ENCODE measurements around the gene KCNK5. TPM values are rescaled to one million over a fixed set of nuclear protein-coding genes. Genes with fewer than 3 reads are reported as not detected.
A peak's percentile ranks its signal among the peaks of the same experiment; 100 is the strongest.

The KCNK5 gene
- polyA plus RNA-seq, 2 of the 4 experiments (the other 2 are of a cell fraction), result 1.5 to 2.3 TPM

GRCh38 chr6:39189131-39189530 is 40.1 kb downstream of the KCNK5 start:
- CTCF ChIA-PET, result interaction anchor here (1.6 to 4.4 kb wide), 3 partner anchors 17 to 114 kb away, joined by 3 to 15 read pairs (median 14); no protein-coding TSS in a partner anchor
- peaks cover 30% of the 10 kb centered on the region for H3K4me1 ChIP-seq
- FAIRE-seq, result no peak

GRCh38 chr6:39188571-39188970 is 40.7 kb downstream of the KCNK5 start:
- WGBS (ENCODE audit: missing lambda C conversion rate), result 75% methylated on average over 7 of the region's 7 CpGs
- FAIRE-seq, result no peak
- ChIA-PET POLR2A (no interaction called here), CTCF (interaction anchor here (1.6 to 4.4 kb wide), 2 partner anchors 17 to 21 kb away, joined by 3 to 14 read pairs; no protein-coding TSS in a partner anchor)
- no peak for TF ChIP-seq HDAC2 (IDR thresholded peaks at IDR 0.05)
- no peak for TF ChIP-seq FOXS1 (CRISPR knock-in tag; IDR thresholded peaks at IDR 0.05)
- no peak for TF ChIP-seq ZFP36 (IDR thresholded peaks at IDR 0.05; ENCODE audit: borderline replicate concordance, partially characterized antibody)
- TF ChIP-seq ELK1 (IDR thresholded peaks at IDR 0.05; ENCODE audit: low read depth, low read length), result no peak
- no peak for TF ChIP-seq CEBPB (IDR thresholded peaks at IDR 0.05)
- TF ChIP-seq EP300 (IDR thresholded peaks at IDR 0.05), result no peak
- TF ChIP-seq ZNF302 (CRISPR knock-in tag; IDR thresholded peaks at IDR 0.05), result no peak
- no peak for TF ChIP-seq MYC (IDR thresholded peaks at IDR 0.05; ENCODE audit: borderline replicate concordance, low read length)
- TF ChIP-seq RNF2 (IDR thresholded peaks at IDR 0.05; ENCODE audit: borderline replicate concordance, low read depth), result no peak
- TF ChIP-seq EHMT2 (IDR thresholded peaks at IDR 0.05; ENCODE audit: low read depth), result no peak
- no peak for TF ChIP-seq CBX2 (IDR thresholded peaks at IDR 0.05; ENCODE audit: borderline replicate concordance, low read depth)
- Histone ChIP-seq H3K9me3 (no peaks in the 10 kb centered on the region), H3K4me2 (no peak overlapping the region), H3K27ac (no peak overlapping the region), H3K4me3 (no peak overlapping the region), H3K4me1 (peaks cover 30% of the 10 kb centered on the region)
- no peak for ATAC-seq
- no peak for DNase-seq (ENCODE audit: low read depth in 1 of 2, low spot score in 1 of 2)

More at GRCh38 chr6:39189131-39189530, 40.1 kb downstream of the KCNK5 start:
- H3K4me3 ChIP-seq, result no peak overlapping the region
- DNase-seq (ENCODE audit: low read depth in 1 of 2, low spot score in 1 of 2), result no peak
- WGBS (ENCODE audit: missing lambda C conversion rate), result 74% methylated on average over 6 of the region's 8 CpGs
- POLR2A ChIA-PET, result no interaction called here
- no peak for TF ChIP-seq TFCP2L1 (CRISPR knock-in tag; IDR thresholded peaks at IDR 0.05)
- no peak for TF ChIP-seq CBX2 (IDR thresholded peaks at IDR 0.05; ENCODE audit: borderline replicate concordance, low read depth)
- no peak for TF ChIP-seq ATOH8 (CRISPR knock-in tag; IDR thresholded peaks at IDR 0.05; ENCODE audit: low read depth)
- no peak for TF ChIP-seq JUN (IDR thresholded peaks at IDR 0.05)
- TF ChIP-seq USF2 (IDR thresholded peaks at IDR 0.05), result no peak
- no peak for TF ChIP-seq HOXA7 (CRISPR knock-in tag; IDR thresholded peaks at IDR 0.05)
- TF ChIP-seq FOXS1 (CRISPR knock-in tag; IDR thresholded peaks at IDR 0.05), result no peak
- no peak for TF ChIP-seq NFE2L2 (conservative IDR thresholded peaks at IDR 0.05; ENCODE audit: low read length)
- TF ChIP-seq SREBF2 (IDR thresholded peaks at IDR 0.05), result no peak
- no peak for TF ChIP-seq BCL3 (IDR thresholded peaks at IDR 0.05)
- H3K27ac ChIP-seq, result no peak overlapping the region
- ATAC-seq, result no peak
- H3K4me2 ChIP-seq, result no peak overlapping the region
- no peaks in the 10 kb centered on the region for H3K9me3 ChIP-seq

GRCh38 chr6:39188098-39188450 is 41.2 kb downstream of the KCNK5 start:
- 55% methylated on average over 4 of the region's 4 CpGs for WGBS (ENCODE audit: missing lambda C conversion rate)
- ATAC-seq (no peak), DNase-seq (ENCODE audit: low read depth in 1 of 2, low spot score in 1 of 2) (no peak), FAIRE-seq (no peak)
- Histone ChIP-seq H3K9me3 (no peaks in the 10 kb centered on the region), H3K27ac (0 out of 6 replicates have a peak overlapping the region, but pooled peaks of 1 of the 2 experiments have one; percentile 26), H3K4me2 (peak overlapping the region; percentile 37; the same call in 1 of the 3 replicates), H3K4me1 (peaks cover 30% of the 10 kb centered on the region), H3K4me3 (no peak overlapping the region)
- CTCF ChIA-PET, result interaction anchor here (4.4 kb wide), 1 partner anchor 16 kb away, joined by 14 read pairs; no protein-coding TSS in a partner anchor
- POLR2A ChIA-PET, result no interaction called here
- no peak for TF ChIP-seq CBX2 (IDR thresholded peaks at IDR 0.05; ENCODE audit: borderline replicate concordance, low read depth)
- no peak for TF ChIP-seq NR3C1 (IDR thresholded peaks at IDR 0.05)
- no peak for TF ChIP-seq MAZ (IDR thresholded peaks at IDR 0.05; ENCODE audit: borderline replicate concordance, low read depth, low read length)
- TF ChIP-seq JUN (IDR thresholded peaks at IDR 0.05), result no peak
- TF ChIP-seq CHD4 (IDR thresholded peaks at IDR 0.05; ENCODE audit: borderline replicate concordance), result no peak
- TF ChIP-seq ATOH8 (CRISPR knock-in tag; IDR thresholded peaks at IDR 0.05; ENCODE audit: low read depth), result no peak
- TF ChIP-seq RFX5 (IDR thresholded peaks at IDR 0.05), result no peak
- TF ChIP-seq POLR2A (IDR thresholded peaks at IDR 0.05; ENCODE audit: low read length), result no peak
- TF ChIP-seq HOXB5 (CRISPR knock-in tag; IDR thresholded peaks at IDR 0.05), result no peak
- TF ChIP-seq HOXB13 (CRISPR knock-in tag; IDR thresholded peaks at IDR 0.05; ENCODE audit: low read depth), result no peak
- no peak for TF ChIP-seq RAD21 (conservative IDR thresholded peaks at IDR 0.05 in 1 of 2, IDR thresholded peaks at IDR 0.05 in 1 of 2)
- TF ChIP-seq ZNF302 (CRISPR knock-in tag; IDR thresholded peaks at IDR 0.05), result no peak
- no peak for TF ChIP-seq PHF8 (IDR thresholded peaks at IDR 0.05; ENCODE audit: borderline replicate concordance, low read depth)
- TF ChIP-seq KDM5A (IDR thresholded peaks at IDR 0.05), result no peak
- TF ChIP-seq ZSCAN20 (CRISPR knock-in tag; IDR thresholded peaks at IDR 0.05), result no peak
